H9 (cell line): ENCODE measurements around the gene PRR9. TPM values are rescaled to one million over a fixed set of nuclear protein-coding genes. Genes with fewer than 3 reads are reported as not detected.
A peak's percentile ranks its signal among the peaks of the same experiment; 100 is the strongest.
"Not testable (repeated sequence)": the region's sequence is repeated elsewhere in the genome, so short reads cannot be mapped to it uniquely, and the experiment has no call there.

Experiments
- DNase-seq: peaks from one replicate; pipeline ENCODE4 v3.0.0-alpha.2; 2017
- H2AFZ ChIP-seq: one replicate; pipeline ENCODE4 v1.6.1; 2013; ENCODE audit warnings: mild to moderate bottlenecking, low read length, control low read depth, moderate library complexity
- H2AK5ac ChIP-seq: 2 replicates; pipeline ENCODE4 v1.6.1; 2013; ENCODE audit warnings: low read length, control low read depth, mixed read lengths; ENCODE audit not compliant: insufficient read length
- H2BK120ac ChIP-seq: one replicate; pipeline ENCODE4 v1.6.1; 2013; ENCODE audit warnings: low read depth, mild to moderate bottlenecking, low read length, control low read depth, inconsistent platforms; ENCODE audit not compliant: poor library complexity, severe bottlenecking
- H2BK12ac ChIP-seq: 2 replicates; pipeline ENCODE4 v1.6.1; 2013; ENCODE audit warnings: low read length, control low read depth, mixed read lengths, low read depth; ENCODE audit not compliant: insufficient read length
- H2BK15ac ChIP-seq: 2 replicates; pipeline ENCODE4 v1.6.1; 2013; ENCODE audit warnings: low read depth, low read length, control low read depth
- H2BK20ac ChIP-seq: one replicate; pipeline ENCODE4 v1.6.1; 2013; ENCODE audit warnings: low read depth, mild to moderate bottlenecking, low read length, control low read depth, inconsistent platforms; ENCODE audit not compliant: poor library complexity, severe bottlenecking
- H2BK5ac ChIP-seq: 2 replicates; pipeline ENCODE4 v1.6.1; 2013; ENCODE audit warnings: low read length, control low read depth, mixed read lengths; ENCODE audit not compliant: insufficient read length
- H3K14ac ChIP-seq: 2 replicates; pipeline ENCODE4 v1.6.1; 2013; ENCODE audit warnings: low read length, control low read depth; ENCODE audit not compliant: insufficient read depth
- H3K18ac ChIP-seq: 2 replicates; pipeline ENCODE4 v1.6.1; 2013; ENCODE audit warnings: low read depth, mild to moderate bottlenecking, mixed read lengths, low read length, control low read depth; ENCODE audit not compliant: insufficient read length
- H3K23ac ChIP-seq: 2 replicates; pipeline ENCODE4 v1.6.1; 2013; ENCODE audit warnings: low read length, control low read depth, mixed read lengths, low read depth; ENCODE audit not compliant: insufficient read length
- H3K23me2 ChIP-seq: 2 replicates; pipeline ENCODE4 v1.6.1; 2013; ENCODE audit warnings: low read depth, mild to moderate bottlenecking, mixed read lengths, low read length, control low read depth; ENCODE audit not compliant: insufficient read length, poor library complexity, severe bottlenecking
- H3K27ac ChIP-seq: 2 replicates; pipeline ENCODE4 v1.5.1; 2013; ENCODE audit warnings: low read length, control low read depth, mixed read lengths, low read depth; ENCODE audit not compliant: insufficient read length
- H3K27me3 ChIP-seq: 2 replicates; pipeline ENCODE4 v1.6.1; 2013; ENCODE audit warnings: low read length, control low read depth, inconsistent platforms; ENCODE audit not compliant: insufficient read depth
- H3K4ac ChIP-seq: 2 replicates; pipeline ENCODE4 v1.6.1; 2013; ENCODE audit warnings: low read depth, mild to moderate bottlenecking, control low read depth, inconsistent platforms, low read length, moderate library complexity
- H3K4me1 ChIP-seq: 2 replicates; pipeline ENCODE4 v1.6.1; 2013; ENCODE audit warnings: low read length, control low read depth, inconsistent platforms; ENCODE audit not compliant: insufficient read depth
- H3K4me2 ChIP-seq: 2 replicates; pipeline ENCODE4 v1.6.1; 2013; ENCODE audit warnings: low read length, control low read depth, mixed read lengths; ENCODE audit not compliant: insufficient read length, insufficient read depth
- H3K56ac ChIP-seq: 2 replicates; pipeline ENCODE4 v1.6.1; 2013; ENCODE audit warnings: low read depth, mild to moderate bottlenecking, mixed read lengths, low read length, control low read depth; ENCODE audit not compliant: insufficient read length
- H3K79me1 ChIP-seq: 2 replicates; pipeline ENCODE4 v1.6.1; 2013; ENCODE audit warnings: low read depth, mild to moderate bottlenecking, moderate library complexity, low read length, control low read depth, inconsistent platforms; ENCODE audit not compliant: insufficient read depth, poor library complexity, severe bottlenecking
- H3K79me2 ChIP-seq: 2 replicates; pipeline ENCODE4 v1.6.1; 2013; ENCODE audit warnings: low read length, control low read depth, inconsistent platforms; ENCODE audit not compliant: insufficient read depth
- H3K9ac ChIP-seq: 2 replicates; pipeline ENCODE4 v1.6.1; 2013; ENCODE audit warnings: low read length, control low read depth, mixed read lengths; ENCODE audit not compliant: insufficient read length; ENCODE audit errors: extremely low read depth
- H3K9me3 ChIP-seq: one replicate; pipeline ENCODE4 v1.6.1; 2013; ENCODE audit warnings: low read depth, low read length, inconsistent platforms; ENCODE audit not compliant: control insufficient read depth
- H3T11ph ChIP-seq: one replicate; pipeline ENCODE4 v1.6.1; 2013; ENCODE audit warnings: mild to moderate bottlenecking, low read length, control low read depth, inconsistent platforms
- H4K20me1 ChIP-seq: one replicate; pipeline ENCODE4 v1.6.1; 2013; ENCODE audit not compliant: control insufficient read depth, insufficient read length, insufficient read depth
- H4K5ac ChIP-seq: 2 replicates; pipeline ENCODE4 v1.6.1; 2013; ENCODE audit warnings: low read depth, mild to moderate bottlenecking, mixed read lengths, low read length, control low read depth; ENCODE audit not compliant: insufficient read length
- H4K8ac ChIP-seq: replicated peaks from 2 replicates; pipeline ENCODE4 v1.6.1; 2013; ENCODE audit warnings: low read length, control low read depth, mixed read lengths, low read depth; ENCODE audit not compliant: insufficient read length
- H4K91ac ChIP-seq: 2 replicates; pipeline ENCODE4 v1.6.1; 2013; ENCODE audit warnings: low read depth, mild to moderate bottlenecking, moderate library complexity, mixed read lengths, low read length, control low read depth; ENCODE audit not compliant: insufficient read length
- H3K27ac Mint-ChIP-seq, 3 experiments: 2 replicates in 2 of 3; 3 replicates in 1 of 3; pipeline ENCODE4 v1.8.0; 2020 to 2021; ENCODE audit warnings: mixed read lengths in 3 of 3, mild to moderate bottlenecking in 1 of 3, moderate library complexity in 1 of 3
- H3K27me3 Mint-ChIP-seq: 2 replicates; pipeline ENCODE4 v1.8.0; 2021; ENCODE audit warnings: low read depth, mild to moderate bottlenecking, moderate library complexity, mixed read lengths
- H3K36me3 Mint-ChIP-seq, 3 experiments: 2 replicates in 2 of 3; 3 replicates in 1 of 3; pipeline ENCODE4 v1.8.0; 2020 to 2021; ENCODE audit warnings: low read depth in 3 of 3, mixed read lengths in 3 of 3; ENCODE audit not compliant: insufficient read depth in 1 of 3
- H3K4me1 Mint-ChIP-seq, 2 experiments: 2 replicates each; pipeline ENCODE4 v1.8.0; 2020; ENCODE audit warnings: mixed read lengths in 2 of 2
- H3K4me3 Mint-ChIP-seq, 2 experiments: 2 replicates in 1 of 2; 3 replicates in 1 of 2; pipeline ENCODE4 v1.8.0; 2020 to 2021; ENCODE audit warnings: mild to moderate bottlenecking in 2 of 2, mixed read lengths in 2 of 2, moderate library complexity in 1 of 2
- H3K9me3 Mint-ChIP-seq, 2 experiments: 2 replicates in 1 of 2; 3 replicates in 1 of 2; pipeline ENCODE4 v1.8.0; 2020; ENCODE audit warnings: mild to moderate bottlenecking in 2 of 2, mixed read lengths in 2 of 2, moderate library complexity in 1 of 2
- CTCF ChIP-seq: fragments of 200-600 bp; sonication (generic); conservative IDR thresholded peaks from 3 replicates; pipeline ENCODE4 v1.8.0; 2021; ENCODE audit warnings: antibody characterized with exemption, mild to moderate bottlenecking
- WGBS: extraction: QIAGEN DNeasy Blood & Tissue Kit; methylation state at CpG from one replicate; pipeline ENCODE4 v1.1.7; 2013; ENCODE audit warnings: missing lambda C conversion rate, low lambda C conversion rate, mixed read lengths; ENCODE audit not compliant: insufficient read length; ENCODE audit errors: extremely low coverage; 5-methylcytosine and 5-hydroxymethylcytosine counted together
- total RNA-seq: library from RNA; stranded (reverse); gene quantifications from 2 replicates; pipeline ENCODE4 v1.2.1, GENCODE V29; 2021

The PRR9 gene
- total RNA-seq, 1 experiment from 2014 or later, result not detected

- not testable (repeated sequence) for H4K8ac ChIP-seq, H2BK20ac ChIP-seq, H2BK120ac ChIP-seq, H3K9ac ChIP-seq, H3K79me2 ChIP-seq, H3K79me1 ChIP-seq, H2AFZ ChIP-seq, H3K9me3 Mint-ChIP-seq, H3K27ac Mint-ChIP-seq, H3K27me3 Mint-ChIP-seq, H3K4me3 Mint-ChIP-seq, H3K4me2 ChIP-seq, H4K5ac ChIP-seq, H3K27me3 ChIP-seq, H3K36me3 Mint-ChIP-seq, H3K23me2 ChIP-seq, H3T11ph ChIP-seq, H2AK5ac ChIP-seq, H3K4me1 Mint-ChIP-seq, H4K20me1 ChIP-seq, H4K91ac ChIP-seq, H2BK5ac ChIP-seq, H3K27ac ChIP-seq, H3K23ac ChIP-seq, H2BK12ac ChIP-seq, H3K18ac ChIP-seq, H2BK15ac ChIP-seq, H3K9me3 ChIP-seq, H3K4me1 ChIP-seq, H3K56ac ChIP-seq, H3K4ac ChIP-seq, H3K14ac ChIP-seq
- DNase-seq, result peak; percentile 45
- TF ChIP-seq CTCF, result peak; percentile 71
- no CpG with 5 or more reads among the region's 12 CpGs for WGBS
Observed at GRCh38 chr1:153229076-153229829, 11.9 kb downstream of the PRR9 start.
